WERI-Rb-1 (cell line): ENCODE measurements around the gene TRIM63.

Experiments used
- DNase-seq: peaks from one replicate; pipeline ENCODE4 v3.0.0-alpha.2; 2020
- H3K27ac ChIP-seq: fragments of 250-450 bp; sonication (Bioruptor Pico); 2 replicates; pipeline ENCODE4 v1.5.1; 2020; ENCODE audit warnings: mild to moderate bottlenecking, moderate library complexity
- H3K27me3 ChIP-seq: fragments of 250-450 bp; sonication (Bioruptor Pico); 2 replicates; pipeline ENCODE4 v1.5.1; 2021; ENCODE audit warnings: mild to moderate bottlenecking, low read depth, moderate library complexity; ENCODE audit not compliant: insufficient read depth, severe bottlenecking
- H3K36me3 ChIP-seq: fragments of 250-450 bp; sonication (Bioruptor Pico); 2 replicates; pipeline ENCODE4 v1.5.1; 2020; ENCODE audit warnings: mild to moderate bottlenecking, moderate library complexity
- H3K4me3 ChIP-seq: 2 replicates; pipeline ENCODE4 v1.5.1; 2011; ENCODE audit warnings: low read depth, mild to moderate bottlenecking, control low read depth, low read length
- H3K9me3 ChIP-seq: fragments of 250-450 bp; sonication (Bioruptor Pico); 2 replicates; pipeline ENCODE4 v1.5.1; 2021; ENCODE audit warnings: mild to moderate bottlenecking, moderate library complexity; ENCODE audit not compliant: severe bottlenecking
- CTCF ChIP-seq: IDR thresholded peaks from 2 replicates; pipeline ENCODE4 v1.5.1; 2011; ENCODE audit warnings: low read depth, mild to moderate bottlenecking, control low read depth, inconsistent platforms, low read length

The TRIM63 gene

DNA sequence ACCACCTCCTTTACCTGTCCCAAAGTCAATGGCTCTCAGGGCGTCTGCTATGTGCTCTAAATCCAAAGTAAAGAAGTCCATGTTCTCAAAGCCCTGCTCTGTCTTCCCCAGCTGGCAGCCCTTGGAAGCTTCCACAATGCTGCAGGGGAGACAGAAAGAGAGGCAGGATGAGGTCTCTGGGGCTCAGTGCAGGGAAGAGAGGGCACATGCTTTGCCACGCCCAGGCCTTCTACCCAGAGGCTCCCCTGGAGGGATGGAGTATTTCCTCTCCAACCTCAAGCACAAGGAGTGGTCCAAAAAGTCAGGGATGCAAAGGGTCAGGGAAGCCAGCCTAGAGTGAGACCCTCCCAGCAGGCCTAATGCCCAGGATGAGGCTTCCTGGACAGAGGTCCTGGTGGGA lies 10.2 kb downstream of the TRIM63 start:
- TF ChIP-seq CTCF: no peak
- H3K27me3 ChIP-seq: no peaks in the 10 kb centered on the region
- H3K27ac ChIP-seq: no peak overlapping the region
- no peaks in the 10 kb centered on the region for H3K9me3 ChIP-seq
- H3K4me3 ChIP-seq: no peak overlapping the region
- no peak for DNase-seq
- H3K36me3 ChIP-seq: no peaks in the 10 kb centered on the region

DNA sequence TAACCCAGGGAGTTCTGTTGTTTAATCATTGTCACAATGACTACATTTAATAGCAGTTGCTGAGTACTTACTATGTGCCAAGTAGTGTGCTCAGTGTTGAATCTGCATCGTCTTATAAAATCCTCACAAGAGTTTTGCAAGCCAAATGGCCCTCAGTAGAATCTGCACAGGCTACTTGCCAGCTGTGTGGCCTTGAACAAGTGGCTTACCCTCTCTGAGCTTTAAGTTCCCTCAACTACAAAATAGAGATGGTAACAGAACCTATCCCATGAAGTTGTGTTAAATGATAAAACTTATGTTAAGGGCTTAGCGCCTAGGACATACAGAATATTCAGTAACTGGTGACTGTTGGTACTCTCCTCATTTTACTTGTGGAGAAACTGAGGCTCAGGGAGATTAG lies 12.4 kb downstream of the TRIM63 start:
- no peaks in the 10 kb centered on the region for H3K9me3 ChIP-seq
- no peak for DNase-seq
- no peaks in the 10 kb centered on the region for H3K27me3 ChIP-seq
- H3K27ac ChIP-seq: no peak overlapping the region
- H3K4me3 ChIP-seq: no peak overlapping the region
- H3K36me3 ChIP-seq: no peaks in the 10 kb centered on the region
- no peak for TF ChIP-seq CTCF

- H3K36me3 ChIP-seq: no peaks in the 10 kb centered on the region
- H3K9me3 ChIP-seq: no peaks in the 10 kb centered on the region
- peak; percentile 28; the same call in 1 of the 2 replicates for TF ChIP-seq CTCF
- no peak overlapping the region for H3K4me3 ChIP-seq
- H3K27ac ChIP-seq: no peak overlapping the region
- DNase-seq: no peak
- no peaks in the 10 kb centered on the region for H3K27me3 ChIP-seq
These were observed 13.5 kb downstream of the TRIM63 start for GRCh38 chr1:26053718-26054560.

- DNase-seq: no peak
- H3K36me3 ChIP-seq: no peaks in the 10 kb centered on the region
- H3K9me3 ChIP-seq: no peaks in the 10 kb centered on the region
- H3K27me3 ChIP-seq: no peaks in the 10 kb centered on the region
- H3K27ac ChIP-seq: no peak overlapping the region
- no peak for TF ChIP-seq CTCF
- H3K4me3 ChIP-seq: no peak overlapping the region
These were observed 17.2 kb downstream of the TRIM63 start for GRCh38 chr1:26050248-26050640.

DNA sequence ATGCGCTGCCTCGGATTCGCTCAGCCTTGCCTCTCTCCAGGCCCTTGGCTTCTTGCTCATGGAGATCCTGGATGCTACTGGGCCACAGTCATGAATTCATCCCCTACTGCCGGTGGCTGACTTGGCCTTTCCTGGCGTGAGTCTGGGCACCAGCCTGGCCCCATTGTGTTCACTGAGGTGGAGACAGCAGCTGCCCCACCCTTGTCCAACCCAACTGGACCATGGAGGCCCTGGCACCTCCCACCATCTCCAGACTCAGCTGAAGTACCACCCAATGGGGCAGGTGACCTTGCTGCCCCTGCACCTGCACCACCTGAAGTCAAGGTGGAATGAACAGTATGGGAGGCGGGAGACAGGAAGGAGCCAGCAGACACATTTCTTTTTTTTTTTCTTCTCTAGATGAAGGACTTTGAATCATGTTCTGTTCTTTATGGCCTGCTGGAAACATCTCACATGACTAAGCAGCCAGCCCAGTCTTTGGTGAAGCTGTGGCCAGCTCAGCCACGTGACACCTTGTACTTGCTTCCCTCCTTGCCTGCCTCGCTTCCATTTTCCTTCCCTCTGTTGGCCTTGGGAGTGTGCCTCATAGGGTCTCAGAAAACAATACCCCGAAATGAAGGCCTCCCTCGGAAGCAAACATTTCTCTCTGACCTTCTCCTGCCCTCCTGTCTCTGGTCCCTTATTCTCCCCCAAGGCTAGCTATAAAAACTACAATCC lies 17.7 kb downstream of the TRIM63 start:
- Histone ChIP-seq H3K9me3 (no peaks in the 10 kb centered on the region), H3K36me3 (no peaks in the 10 kb centered on the region), H3K27me3 (no peaks in the 10 kb centered on the region), H3K27ac (no peak overlapping the region), H3K4me3 (no peak overlapping the region)
- no peak for TF ChIP-seq CTCF
- DNase-seq: no peak
